Keratinocyte (primary cell): Measurements from ENCODE around the gene RASGEF1C. TPM values are rescaled to one million over a fixed set of nuclear protein-coding genes. Genes with fewer than 3 reads are reported as not detected.

Experiments used
- DNase-seq: peaks from one replicate; pipeline ENCODE4 v3.0.0-alpha.2; 2011; ENCODE audit warnings: low read depth, missing footprints, low spot score
- FAIRE-seq: peaks from 2 replicates; lab custom pipeline; 2011; peaks lifted over from hg19 to GRCh38; lab: Jason Lieb, UNC
- H2AFZ ChIP-seq: 2 replicates; pipeline ENCODE4 v1.6.0; 2012; ENCODE audit warnings: low read length, control low read depth, inconsistent platforms; ENCODE audit not compliant: control insufficient read depth
- H3K27ac ChIP-seq: 2 replicates; pipeline ENCODE4 v1.5.1; 2011; ENCODE audit warnings: low read length; ENCODE audit not compliant: control insufficient read depth, insufficient read depth
- H3K27me3 ChIP-seq: 3 replicates; pipeline ENCODE4 v1.6.0; 2011; ENCODE audit warnings: low read length; ENCODE audit not compliant: control insufficient read depth, insufficient read depth; ENCODE audit errors: extremely low read depth
- H3K36me3 ChIP-seq, 2 experiments: 2 replicates in 1 of 2; 3 replicates in 1 of 2; pipeline ENCODE4 v1.5.1; 2011; ENCODE audit warnings: low read length in 2 of 2, mild to moderate bottlenecking in 1 of 2; ENCODE audit not compliant: control insufficient read depth in 2 of 2, insufficient read depth in 2 of 2; ENCODE audit errors: extremely low read depth in 1 of 2
- H3K4me1 ChIP-seq: 3 replicates; pipeline ENCODE4 v1.5.1; 2011; ENCODE audit warnings: low read length; ENCODE audit not compliant: control insufficient read depth, insufficient read depth; ENCODE audit errors: extremely low read depth
- H3K4me2 ChIP-seq: 3 replicates; pipeline ENCODE4 v1.6.0; 2011; ENCODE audit warnings: low read depth, low read length; ENCODE audit not compliant: control insufficient read depth, insufficient read depth; ENCODE audit errors: extremely low read depth
- H3K4me3 ChIP-seq, 3 experiments: fragments of 200-600 bp in 1 of 3; sonication (generic) in 1 of 3; 2 replicates in 2 of 3; 3 replicates in 1 of 3; pipeline ENCODE4 v1.5.1; 2011 to 2016; ENCODE audit warnings: low read length in 3 of 3, mild to moderate bottlenecking in 3 of 3, control low read depth in 2 of 3, inconsistent platforms in 1 of 3, low read depth in 1 of 3, mixed read lengths in 1 of 3, mixed run types in 1 of 3, moderate library complexity in 1 of 3; ENCODE audit not compliant: control insufficient read depth in 2 of 3, insufficient read depth in 2 of 3; ENCODE audit errors: extremely low read depth in 1 of 3
- H3K79me2 ChIP-seq: 2 replicates; pipeline ENCODE4 v1.6.0; 2012; ENCODE audit warnings: low read length; ENCODE audit not compliant: control insufficient read depth, insufficient read depth
- H3K9ac ChIP-seq: 3 replicates; pipeline ENCODE4 v1.6.0; 2011; ENCODE audit warnings: low read length; ENCODE audit not compliant: control insufficient read depth, insufficient read depth; ENCODE audit errors: extremely low read depth
- H3K9me1 ChIP-seq: 3 replicates; pipeline ENCODE4 v1.6.0; 2011; ENCODE audit warnings: low read length; ENCODE audit not compliant: control insufficient read depth, insufficient read depth; ENCODE audit errors: extremely low read depth
- H3K9me3 ChIP-seq: 2 replicates; pipeline ENCODE4 v1.5.1; 2012; ENCODE audit warnings: low read depth, low read length; ENCODE audit not compliant: control insufficient read depth
- H4K20me1 ChIP-seq: 3 replicates; pipeline ENCODE4 v1.6.0; 2011; ENCODE audit warnings: low read length; ENCODE audit not compliant: control insufficient read depth, insufficient read depth; ENCODE audit errors: extremely low read depth
- CTCF ChIP-seq, 3 experiments: IDR thresholded peaks in 1 of 3; conservative IDR thresholded peaks in 1 of 3; optimal IDR thresholded peaks in 1 of 3; 2 replicates in 2 of 3; 3 replicates in 1 of 3; pipeline versions ENCODE3 to v1.5.1; 2011; ENCODE audit warnings: low read length in 3 of 3, mild to moderate bottlenecking in 3 of 3, moderate library complexity in 2 of 3, control low read depth in 1 of 3, inconsistent platforms in 1 of 3; ENCODE audit not compliant: insufficient read depth in 2 of 3; ENCODE audit errors: extremely low read depth in 1 of 3
- EZH2 ChIP-seq: IDR thresholded peaks from one replicate; pipeline ENCODE4 v1.6.1; 2012; ENCODE audit warnings: inconsistent platforms, mild to moderate bottlenecking, low read length, moderate library complexity
- dilution Hi-C: fragments of 300-500 bp; cut with MboI; formaldehyde crosslinking; loops from one replicate; pipeline ENCODE4 v1.7.0; 2020; ENCODE audit warnings: low sequenced_read_pairs; ENCODE audit not compliant: extremely low pct_ligation_motif_present
- polyA plus RNA-seq, 5 experiments: library from polyadenylated mRNA; depleted of rRNA in 3 of 5; stranded (reverse) in 3 of 5; stranded (forward) in 1 of 5; unstranded in 1 of 5; fragments of >200 nt; gene quantifications; 1 replicate in 1 of 5; 2 replicates in 3 of 5; 3 replicates in 1 of 5; pipeline versions ENCODE4 v1.2.1 to v1.2.3, GENCODE V29; 2011 to 2012; ENCODE audit warnings: missing spikeins in 2 of 5, low read depth in 1 of 5, low replicate concordance in 1 of 5

Gene RASGEF1C
- polyA plus RNA-seq, 1 donor (not counting 4 experiments of a cell fraction or from before 2014, with no cell fraction given): not detected

GRCh38 chr5:180107005-180107404 is 102.0 kb downstream of the RASGEF1C start:
- FAIRE-seq (no peak), DNase-seq (no peak)
- H3K9me1 ChIP-seq: no peaks in the 10 kb centered on the region
- no peak overlapping the region for H3K27ac ChIP-seq
- no peaks in the 10 kb centered on the region for H3K36me3 ChIP-seq
- no peak overlapping the region for H3K4me2 ChIP-seq
- no peaks in the 10 kb centered on the region for H3K9me3 ChIP-seq
- TF ChIP-seq CTCF (optimal IDR thresholded peaks at IDR 0.05 in 1 of 3, IDR thresholded peaks at IDR 0.05 in 1 of 3, conservative IDR thresholded peaks at IDR 0.05 in 1 of 3; ENCODE audit: extremely low read depth in 1 of 3, insufficient read depth in 2 of 3, low read length in 3 of 3): no peak
- no peak for TF ChIP-seq EZH2
- H3K9ac ChIP-seq: no peak overlapping the region
- H3K27me3 ChIP-seq: no peaks in the 10 kb centered on the region
- dilution Hi-C loops: no loop called here
- no peak overlapping the region for H3K4me3 ChIP-seq
- H4K20me1 ChIP-seq: no peaks in the 10 kb centered on the region
- H3K4me1 ChIP-seq: no peaks in the 10 kb centered on the region
- no peak overlapping the region for H2AFZ ChIP-seq
- no peaks in the 10 kb centered on the region for H3K79me2 ChIP-seq

GRCh38 chr5:180105827-180106312 is 103.1 kb downstream of the RASGEF1C start:
- DNase-seq (no peak), FAIRE-seq (no peak)
- no peak for TF ChIP-seq CTCF (optimal IDR thresholded peaks at IDR 0.05 in 1 of 3, IDR thresholded peaks at IDR 0.05 in 1 of 3, conservative IDR thresholded peaks at IDR 0.05 in 1 of 3; ENCODE audit: extremely low read depth in 1 of 3, insufficient read depth in 2 of 3, low read length in 3 of 3)
- no peak for TF ChIP-seq EZH2
- Histone ChIP-seq H3K4me3 (no peak overlapping the region), H3K36me3 (no peaks in the 10 kb centered on the region), H3K9me1 (no peaks in the 10 kb centered on the region), H3K9ac (no peak overlapping the region), H2AFZ (no peak overlapping the region), H3K79me2 (no peaks in the 10 kb centered on the region), H3K27me3 (no peaks in the 10 kb centered on the region), H3K27ac (no peak overlapping the region), H4K20me1 (no peaks in the 10 kb centered on the region), H3K4me1 (no peaks in the 10 kb centered on the region), H3K4me2 (no peak overlapping the region), H3K9me3 (no peaks in the 10 kb centered on the region)
- dilution Hi-C loops: no loop called here
